Thyroid gland (tissue), 4 donors: ENCODE results near the gene DLG2.

Experiments
- CTCF ChIP-seq, 6 experiments: fragments of 200-600 bp in 3 of 6; fragments of 450-650 bp in 3 of 6; sonication (generic) in 3 of 6; IDR thresholded peaks; one replicate each; pipeline ENCODE4 v1.5.1; 2016 to 2019; ENCODE audit warnings: antibody characterized with exemption in 6 of 6, mild to moderate bottlenecking in 2 of 6, inconsistent platforms in 1 of 6, moderate library complexity in 1 of 6
- POLR2A ChIP-seq, 2 donors: fragments of 450-650 bp; IDR thresholded peaks; one replicate each; pipeline ENCODE4 v1.6.1; 2017; ENCODE audit warnings: antibody characterized with exemption in 2 of 2, mild to moderate bottlenecking in 2 of 2, moderate library complexity in 1 of 2

- TF ChIP-seq POLR2A (IDR thresholded peaks at IDR 0.05) (no peak), CTCF (IDR thresholded peaks at IDR 0.05) (no peak)
These were observed 131.2 kb downstream of the DLG2 start for GRCh38 chr11:85495918-85496317.
